Neural progenitor cell (in vitro differentiated cells): ENCODE measurements around the gene DAP. TPM values are rescaled to one million over a fixed set of nuclear protein-coding genes. Genes with fewer than 3 reads are reported as not detected.

Experiments
- DNase-seq: peaks from one replicate; pipeline ENCODE4 v3.0.0-alpha.2; 2016; ENCODE audit warnings: low spot score
- H2AFZ ChIP-seq: fragments of 200-600 bp; sonication (generic); replicated peaks from 2 replicates; pipeline ENCODE4 v1.6.1; 2016; ENCODE audit warnings: antibody characterized with exemption
- H3F3A ChIP-seq: fragments of 200-600 bp; sonication (generic); 2 replicates; pipeline ENCODE4 v1.6.1; 2016; ENCODE audit warnings: antibody characterized with exemption, low read depth
- H3K27ac ChIP-seq: fragments of 200-600 bp; sonication (generic); 2 replicates; pipeline ENCODE4 v1.5.1; 2016; ENCODE audit warnings: mild to moderate bottlenecking
- H3K27me3 ChIP-seq: fragments of 200-600 bp; sonication (generic); 2 replicates; pipeline ENCODE4 v1.6.1; 2016; ENCODE audit warnings: mild to moderate bottlenecking, moderate library complexity
- H3K36me3 ChIP-seq: fragments of 200-600 bp; sonication (generic); 2 replicates; pipeline ENCODE4 v1.5.1; 2016
- H3K4me1 ChIP-seq: fragments of 200-600 bp; sonication (generic); 2 replicates; pipeline ENCODE4 v1.6.1; 2016; ENCODE audit warnings: mixed run types
- H3K4me2 ChIP-seq: fragments of 200-600 bp; sonication (generic); 2 replicates; pipeline ENCODE4 v1.6.1; 2016
- H3K4me3 ChIP-seq: fragments of 200-600 bp; sonication (generic); 2 replicates; pipeline ENCODE4 v1.5.1; 2016
- H3K79me2 ChIP-seq: fragments of 200-600 bp; sonication (generic); 2 replicates; pipeline ENCODE4 v1.6.1; 2016; ENCODE audit warnings: low read depth
- H3K9ac ChIP-seq: fragments of 200-600 bp; sonication (generic); 2 replicates; pipeline ENCODE4 v1.6.1; 2016
- H3K9me3 ChIP-seq: fragments of 200-600 bp; sonication (generic); 2 replicates; pipeline ENCODE4 v1.5.1; 2016; ENCODE audit warnings: low read depth
- H4K20me1 ChIP-seq: fragments of 200-600 bp; sonication (generic); 2 replicates; pipeline ENCODE4 v1.6.1; 2016; ENCODE audit warnings: low read depth
- H3K27ac Mint-ChIP-seq: 3 replicates; pipeline ENCODE4 v1.8.0; 2021; ENCODE audit warnings: mixed read lengths
- H3K27me3 Mint-ChIP-seq: 2 replicates; pipeline ENCODE4 v1.8.0; 2022; ENCODE audit warnings: low read depth, mild to moderate bottlenecking, inconsistent platforms, moderate library complexity, mixed read lengths; ENCODE audit not compliant: insufficient read depth
- H3K36me3 Mint-ChIP-seq: 3 replicates; pipeline ENCODE4 v1.8.0; 2021; ENCODE audit warnings: mixed read lengths
- H3K4me1 Mint-ChIP-seq: 3 replicates; pipeline ENCODE4 v1.8.0; 2021; ENCODE audit warnings: mixed read lengths
- H3K4me3 Mint-ChIP-seq: 3 replicates; pipeline ENCODE4 v1.8.0; 2021; ENCODE audit warnings: mild to moderate bottlenecking, moderate library complexity, mixed read lengths
- H3K9me3 Mint-ChIP-seq: 3 replicates; pipeline ENCODE4 v1.8.0; 2020; ENCODE audit warnings: mixed read lengths
- CTCF ChIP-seq: fragments of 200-600 bp; sonication (generic); IDR thresholded peaks from 2 replicates; pipeline ENCODE4 v1.5.1; 2017; ENCODE audit warnings: antibody characterized with exemption, mild to moderate bottlenecking
- EZH2 ChIP-seq: fragments of 200-600 bp; sonication (generic); IDR thresholded peaks from 2 replicates; pipeline ENCODE4 v1.6.1; 2017; ENCODE audit warnings: antibody characterized with exemption, mild to moderate bottlenecking, moderate library complexity
- EZH2phosphoT487 ChIP-seq: fragments of 200-600 bp; sonication (generic); IDR thresholded peaks from 2 replicates; pipeline ENCODE4 v1.6.1; 2017; ENCODE audit warnings: antibody characterized with exemption
- total RNA-seq: library from RNA; depleted of rRNA; stranded (reverse); fragments of >200 nt; gene quantifications from 2 replicates; pipeline ENCODE4 v1.2.3, GENCODE V29; 2015; ENCODE audit warnings: low replicate concordance

DAP gene
- total RNA-seq, 1 donor from 2014 or later, result 12.2 TPM

GRCh38 chr5:10800852-10801251 lies 39.8 kb upstream of the DAP start:
- no peaks in the 10 kb centered on the region for H3K79me2 ChIP-seq
- Mint-ChIP-seq H3K27ac (no peak overlapping the region), H3K4me3 (no peak overlapping the region), H3K9me3 (peaks cover 10% of the 10 kb centered on the region), H3K4me1 (peaks cover 14% of the 10 kb centered on the region), H3K27me3 (peaks cover 5% of the 10 kb centered on the region), H3K36me3 (no peaks in the 10 kb centered on the region)
- H3F3A ChIP-seq, result peaks cover 8% of the 10 kb centered on the region
- DNase-seq, result no peak
- no peak for TF ChIP-seq CTCF
- peaks cover 9% of the 10 kb centered on the region for H3K4me1 ChIP-seq
- H3K4me2 ChIP-seq, result no peak overlapping the region
- H4K20me1 ChIP-seq, result no peaks in the 10 kb centered on the region
- H3K27me3 ChIP-seq, result no peaks in the 10 kb centered on the region
- H3K9ac ChIP-seq, result no peak overlapping the region
- H3K27ac ChIP-seq, result no peak overlapping the region
- no peaks in the 10 kb centered on the region for H3K36me3 ChIP-seq
- no peak overlapping the region for H2AFZ ChIP-seq
- no peak overlapping the region for H3K4me3 ChIP-seq
- H3K9me3 ChIP-seq, result no peaks in the 10 kb centered on the region

- no peak overlapping the region for H3K4me3 Mint-ChIP-seq
- Histone ChIP-seq H3K4me3 (no peak overlapping the region), H3F3A (peaks cover 8% of the 10 kb centered on the region), H3K27me3 (no peaks in the 10 kb centered on the region), H3K27ac (no peak overlapping the region), H3K36me3 (no peaks in the 10 kb centered on the region), H3K9ac (no peak overlapping the region), H3K9me3 (no peaks in the 10 kb centered on the region), H3K4me2 (no peak overlapping the region), H3K79me2 (no peaks in the 10 kb centered on the region), H4K20me1 (no peaks in the 10 kb centered on the region), H3K4me1 (peaks cover 8% of the 10 kb centered on the region), H2AFZ (no peak overlapping the region)
- no peak for TF ChIP-seq EZH2phosphoT487
- peaks cover 13% of the 10 kb centered on the region for H3K4me1 Mint-ChIP-seq
- no peak overlapping the region for H3K27ac Mint-ChIP-seq
- no peaks in the 10 kb centered on the region for H3K9me3 Mint-ChIP-seq
- DNase-seq, result no peak
- peaks cover 2% of the 10 kb centered on the region for H3K27me3 Mint-ChIP-seq
- H3K36me3 Mint-ChIP-seq, result no peaks in the 10 kb centered on the region
Measured at GRCh38 chr5:10797261-10797660, 36.2 kb upstream of the DAP start.

GRCh38 chr5:10793785-10794184 lies 32.8 kb upstream of the DAP start:
- no peak overlapping the region for H3K27ac ChIP-seq
- no peaks in the 10 kb centered on the region for H3F3A ChIP-seq
- no peaks in the 10 kb centered on the region for H3K4me1 ChIP-seq
- no peaks in the 10 kb centered on the region for H4K20me1 ChIP-seq
- no peaks in the 10 kb centered on the region for H3K79me2 ChIP-seq
- H3K9ac ChIP-seq, result no peak overlapping the region
- no peaks in the 10 kb centered on the region for H3K9me3 ChIP-seq
- no peaks in the 10 kb centered on the region for H3K9me3 Mint-ChIP-seq
- TF ChIP-seq EZH2 (no peak), CTCF (no peak), EZH2phosphoT487 (no peak)
- H3K27me3 Mint-ChIP-seq, result no peaks in the 10 kb centered on the region
- peaks cover 7% of the 10 kb centered on the region for H3K4me1 Mint-ChIP-seq
- H3K4me3 ChIP-seq, result no peak overlapping the region
- DNase-seq, result no peak
- H3K27me3 ChIP-seq, result no peaks in the 10 kb centered on the region
- H3K4me2 ChIP-seq, result no peak overlapping the region
- no peaks in the 10 kb centered on the region for H3K36me3 Mint-ChIP-seq
- no peaks in the 10 kb centered on the region for H3K36me3 ChIP-seq
- H3K27ac Mint-ChIP-seq, result no peak overlapping the region
- H2AFZ ChIP-seq, result no peak overlapping the region
- H3K4me3 Mint-ChIP-seq, result no peak overlapping the region

GRCh38 chr5:10792336-10792735 lies 31.3 kb upstream of the DAP start:
- Mint-ChIP-seq H3K9me3 (no peaks in the 10 kb centered on the region), H3K4me1 (peaks cover 9% of the 10 kb centered on the region), H3K27me3 (no peaks in the 10 kb centered on the region), H3K36me3 (no peaks in the 10 kb centered on the region), H3K27ac (no peak overlapping the region), H3K4me3 (no peak overlapping the region)
- no peaks in the 10 kb centered on the region for H3F3A ChIP-seq
- no peaks in the 10 kb centered on the region for H3K9me3 ChIP-seq
- no peak overlapping the region for H3K4me3 ChIP-seq
- H3K27ac ChIP-seq, result no peak overlapping the region
- no peaks in the 10 kb centered on the region for H4K20me1 ChIP-seq
- H3K4me2 ChIP-seq, result no peak overlapping the region
- H3K27me3 ChIP-seq, result no peaks in the 10 kb centered on the region
- no peaks in the 10 kb centered on the region for H3K4me1 ChIP-seq
- no peaks in the 10 kb centered on the region for H3K36me3 ChIP-seq
- no peak overlapping the region for H2AFZ ChIP-seq
- H3K79me2 ChIP-seq, result no peaks in the 10 kb centered on the region
- DNase-seq, result no peak
- TF ChIP-seq CTCF (no peak), EZH2phosphoT487 (no peak), EZH2 (no peak)
- no peak overlapping the region for H3K9ac ChIP-seq
